Parathyroid adenoma (tissue), 2 donors: ENCODE measurements around the gene RPL28.

ENCODE experiments used
- H2AFZ ChIP-seq: fragments of 300-600 bp; sonication (generic); one replicate; pipeline ENCODE4 v1.7.0; 2017; ENCODE audit warnings: antibody characterized with exemption, mild to moderate bottlenecking
- H3K27ac ChIP-seq: fragments of 300-600 bp; sonication (generic); one replicate; pipeline ENCODE4 v1.7.0; 2017
- H3K27me3 ChIP-seq: fragments of 300-600 bp; sonication (generic); one replicate; pipeline ENCODE4 v1.7.0; 2017; ENCODE audit warnings: low read length; ENCODE audit not compliant: control insufficient read depth, insufficient read depth
- H3K36me3 ChIP-seq: fragments of 300-600 bp; sonication (generic); one replicate; pipeline ENCODE4 v1.7.0; 2017; ENCODE audit warnings: low read length; ENCODE audit not compliant: control insufficient read depth, insufficient read depth
- H3K4me1 ChIP-seq: fragments of 300-600 bp; sonication (generic); one replicate; pipeline ENCODE4 v1.7.0; 2017; ENCODE audit warnings: control low read depth
- H3K4me2 ChIP-seq: fragments of 300-600 bp; sonication (generic); one replicate; pipeline ENCODE4 v1.7.0; 2017; ENCODE audit warnings: low read length
- H3K4me3 ChIP-seq: fragments of 300-600 bp; sonication (generic); one replicate; pipeline ENCODE4 v1.7.0; 2017; ENCODE audit warnings: low read depth, low read length
- H3K79me2 ChIP-seq: fragments of 300-600 bp; sonication (generic); one replicate; pipeline ENCODE4 v1.7.0; 2017; ENCODE audit warnings: control low read depth
- H3K9ac ChIP-seq: fragments of 300-600 bp; sonication (generic); one replicate; pipeline ENCODE4 v1.7.0; 2017; ENCODE audit warnings: mild to moderate bottlenecking
- H3K9me3 ChIP-seq: fragments of 300-600 bp; sonication (generic); one replicate; pipeline ENCODE4 v1.7.0; 2017; ENCODE audit warnings: low read length; ENCODE audit not compliant: control insufficient read depth
- TF ChIP-seq, protein P1 (sequence below): fragments of 300-600 bp; sonication (generic); IDR thresholded peaks from one replicate; pipeline ENCODE4 v1.7.0; 2017; ENCODE audit warnings: antibody characterized with exemption, mild to moderate bottlenecking
- donor health status: primary hyperparathyroidism.

Gene RPL28

DNA sequence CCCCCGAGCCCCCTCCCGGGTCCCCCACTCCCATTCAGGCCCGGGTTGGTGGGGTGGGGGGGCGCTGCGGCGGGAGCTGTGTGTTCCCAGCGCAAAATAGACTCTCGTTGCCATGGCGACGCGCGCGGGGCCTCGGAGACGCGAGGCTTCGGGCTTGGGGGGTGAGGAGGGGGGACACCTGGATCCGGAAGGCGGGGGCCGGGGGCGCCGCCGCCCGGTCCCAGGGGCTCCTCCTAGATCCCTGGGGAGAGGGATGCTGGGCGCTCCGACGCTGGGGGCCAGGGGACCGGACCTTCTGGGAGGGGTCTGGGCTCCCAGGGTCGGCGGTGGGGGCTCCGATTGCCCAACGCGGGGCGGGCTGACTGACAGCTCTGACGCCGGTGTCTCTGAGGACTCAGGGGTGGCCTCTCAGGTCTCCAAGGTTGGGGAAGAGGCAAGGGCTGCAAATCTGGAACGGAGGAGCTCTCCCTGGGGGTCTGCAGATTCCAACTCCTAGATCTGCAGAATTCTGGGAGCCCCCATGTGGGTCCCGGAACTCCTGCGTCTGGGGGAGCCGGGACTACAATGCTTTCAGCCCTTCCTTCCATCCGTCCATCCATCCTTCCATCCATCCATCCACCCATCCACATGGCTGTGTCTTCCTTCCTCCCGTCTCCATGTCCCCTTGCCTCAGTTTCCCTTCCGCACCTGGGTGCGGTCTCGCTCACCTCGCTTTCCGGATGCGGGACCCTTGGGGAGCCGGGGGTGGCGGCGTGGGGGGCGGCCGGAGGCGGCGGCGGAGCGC, 66.4 kb downstream of the RPL28 start:
- Histone ChIP-seq H2AFZ (no peak overlapping the region), H3K27me3 (peaks cover 3% of the 10 kb centered on the region), H3K27ac (no peak overlapping the region), H3K4me2 (peak overlapping the region; percentile 31), H3K36me3 (no peaks in the 10 kb centered on the region), H3K79me2 (no peaks in the 10 kb centered on the region), H3K9ac (no peak overlapping the region), H3K4me3 (no peak overlapping the region), H3K4me1 (peaks cover 8% of the 10 kb centered on the region), H3K9me3 (no peaks in the 10 kb centered on the region)
- TF ChIP-seq, protein P1, sequence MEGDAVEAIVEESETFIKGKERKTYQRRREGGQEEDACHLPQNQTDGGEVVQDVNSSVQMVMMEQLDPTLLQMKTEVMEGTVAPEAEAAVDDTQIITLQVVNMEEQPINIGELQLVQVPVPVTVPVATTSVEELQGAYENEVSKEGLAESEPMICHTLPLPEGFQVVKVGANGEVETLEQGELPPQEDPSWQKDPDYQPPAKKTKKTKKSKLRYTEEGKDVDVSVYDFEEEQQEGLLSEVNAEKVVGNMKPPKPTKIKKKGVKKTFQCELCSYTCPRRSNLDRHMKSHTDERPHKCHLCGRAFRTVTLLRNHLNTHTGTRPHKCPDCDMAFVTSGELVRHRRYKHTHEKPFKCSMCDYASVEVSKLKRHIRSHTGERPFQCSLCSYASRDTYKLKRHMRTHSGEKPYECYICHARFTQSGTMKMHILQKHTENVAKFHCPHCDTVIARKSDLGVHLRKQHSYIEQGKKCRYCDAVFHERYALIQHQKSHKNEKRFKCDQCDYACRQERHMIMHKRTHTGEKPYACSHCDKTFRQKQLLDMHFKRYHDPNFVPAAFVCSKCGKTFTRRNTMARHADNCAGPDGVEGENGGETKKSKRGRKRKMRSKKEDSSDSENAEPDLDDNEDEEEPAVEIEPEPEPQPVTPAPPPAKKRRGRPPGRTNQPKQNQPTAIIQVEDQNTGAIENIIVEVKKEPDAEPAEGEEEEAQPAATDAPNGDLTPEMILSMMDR, result no peak
